BE2C (cell line): ENCODE data around the gene ZSCAN26.

Experiments
- DNase-seq: peaks from one replicate; pipeline ENCODE4 v3.0.0-alpha.2; 2020
- H3K27me3 ChIP-seq: fragments of 250-450 bp; sonication (Bioruptor Pico); 2 replicates; pipeline ENCODE4 v1.5.1; 2020; ENCODE audit warnings: mild to moderate bottlenecking
- H3K36me3 ChIP-seq: fragments of 250-450 bp; sonication (Bioruptor Pico); 2 replicates; pipeline ENCODE4 v1.5.1; 2020; ENCODE audit warnings: mild to moderate bottlenecking
- H3K4me1 ChIP-seq: fragments of 250-450 bp; sonication (Bioruptor Pico); 2 replicates; pipeline ENCODE4 v1.5.1; 2020
- H3K4me3 ChIP-seq: 2 replicates; pipeline ENCODE4 v1.5.1; 2011; ENCODE audit warnings: low read depth, low read length
- H3K9me3 ChIP-seq: fragments of 250-450 bp; sonication (Bioruptor Pico); 2 replicates; pipeline ENCODE4 v1.5.1; 2020
- CTCF ChIP-seq: IDR thresholded peaks from 2 replicates; pipeline ENCODE4 v1.5.1; 2012; ENCODE audit warnings: mild to moderate bottlenecking, low read depth, low read length

ZSCAN26 gene

GRCh38 chr6:28264834-28265401, 2.0 kb upstream of the ZSCAN26 start:
- Histone ChIP-seq H3K4me3 (no peak overlapping the region), H3K9me3 (no peaks in the 10 kb centered on the region), H3K36me3 (no peaks in the 10 kb centered on the region; the same call in 1 of the 2 replicates), H3K4me1 (no peaks in the 10 kb centered on the region), H3K27me3 (0 out of 2 replicates have a peak, but pooled peaks cover 4% of the 10 kb centered on the region)
- no peak for TF ChIP-seq CTCF
- no peak for DNase-seq

- no peaks in the 10 kb centered on the region for H3K9me3 ChIP-seq
- H3K4me1 ChIP-seq = no peaks in the 10 kb centered on the region
- H3K36me3 ChIP-seq = no peaks in the 10 kb centered on the region; the same call in 1 of the 2 replicates
- DNase-seq = no peak
- TF ChIP-seq CTCF = no peak
- peak overlapping the region; percentile 95 for H3K4me3 ChIP-seq
- no peaks in the 10 kb centered on the region for H3K27me3 ChIP-seq
Observed at GRCh38 chr6:28266563-28266961, 381 bp upstream of the ZSCAN26 start.

GRCh38 chr6:28267695-28268059, 734 bp downstream of the ZSCAN26 start:
- peak overlapping the region; percentile 95 for H3K4me3 ChIP-seq
- H3K27me3 ChIP-seq = no peaks in the 10 kb centered on the region
- no peaks in the 10 kb centered on the region for H3K4me1 ChIP-seq
- H3K9me3 ChIP-seq = no peaks in the 10 kb centered on the region
- no peaks in the 10 kb centered on the region; the same call in none of the 2 replicates for H3K36me3 ChIP-seq
- TF ChIP-seq CTCF = no peak
- DNase-seq = no peak

- H3K27me3 ChIP-seq = no peaks in the 10 kb centered on the region
- H3K36me3 ChIP-seq = peaks cover 8% of the 10 kb centered on the region
- no peaks in the 10 kb centered on the region for H3K4me1 ChIP-seq
- no peaks in the 10 kb centered on the region for H3K9me3 ChIP-seq
- H3K4me3 ChIP-seq = no peak overlapping the region
- no peak for TF ChIP-seq CTCF
- DNase-seq = no peak
Observed at GRCh38 chr6:28269492-28269891, 2.5 kb downstream of the ZSCAN26 start.

GRCh38 chr6:28274888-28275287, 7.9 kb downstream of the ZSCAN26 start:
- Histone ChIP-seq H3K4me1 (no peaks in the 10 kb centered on the region), H3K36me3 (peaks cover 14% of the 10 kb centered on the region), H3K27me3 (no peaks in the 10 kb centered on the region), H3K9me3 (no peaks in the 10 kb centered on the region), H3K4me3 (no peak overlapping the region)
- DNase-seq = no peak
- TF ChIP-seq CTCF = no peak

- no peak for DNase-seq
- no peak overlapping the region for H3K4me3 ChIP-seq
- H3K9me3 ChIP-seq = no peaks in the 10 kb centered on the region
- TF ChIP-seq CTCF = no peak
- no peaks in the 10 kb centered on the region for H3K4me1 ChIP-seq
- no peaks in the 10 kb centered on the region for H3K27me3 ChIP-seq
- H3K36me3 ChIP-seq = peaks cover 14% of the 10 kb centered on the region
Observed at GRCh38 chr6:28277746-28278145, 10.8 kb downstream of the ZSCAN26 start.
